ENCODE measurements around the gene MYO1A.
"Not testable (repeated sequence)": the region's sequence is repeated elsewhere in the genome, so short reads cannot be mapped to it uniquely, and the experiment has no call there.

Gene MYO1A

DNA sequence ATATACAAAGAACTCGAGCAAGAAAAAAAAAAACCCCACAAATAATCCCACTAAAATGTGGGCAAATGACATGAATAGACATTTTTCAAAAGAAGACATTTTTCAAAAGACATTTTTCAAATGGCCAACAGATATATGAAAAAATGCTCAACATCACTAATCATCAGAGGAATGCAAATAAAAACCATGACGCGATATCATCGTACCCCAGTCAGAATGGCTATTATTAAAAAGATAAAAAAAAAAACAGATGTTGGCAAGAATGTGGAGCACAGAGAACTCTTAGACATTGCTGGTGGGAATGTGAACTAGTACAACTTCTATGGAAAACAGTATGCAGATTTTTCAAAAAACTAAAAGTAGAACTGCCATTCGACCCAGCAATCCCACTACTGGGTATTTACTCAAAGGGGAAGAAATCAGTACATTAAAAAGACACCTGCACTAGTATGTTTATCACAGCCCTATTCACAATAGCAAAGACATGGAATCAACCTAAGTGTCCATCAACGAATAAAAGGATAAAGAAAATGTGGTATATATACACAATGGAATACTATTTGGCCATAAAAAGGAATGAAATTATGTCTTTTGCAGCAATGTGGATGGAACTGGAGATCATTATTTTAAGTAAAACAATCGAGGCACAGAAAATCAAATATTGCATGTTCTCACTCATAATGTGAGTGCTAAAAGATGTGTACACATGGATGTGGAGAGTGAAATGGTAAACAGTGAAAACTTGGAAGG, 59.9 kb downstream of the MYO1A start:
- peaks cover 7% of the 10 kb centered on the region; the same call in 1 of the 2 replicates for H3K4me1 ChIP-seq (ENCODE audit: insufficient read depth, low read length)
- no peaks in the 10 kb centered on the region for H3K36me3 ChIP-seq (ENCODE audit: insufficient read depth, low read length)
- H3K27ac ChIP-seq (ENCODE audit: low read depth, low read length): no peak overlapping the region
- over 99% methylated on average over 6 of the region's 7 CpGs for WGBS
- no peak overlapping the region for H3K4me3 ChIP-seq (ENCODE audit: low read length)
- H3K27me3 ChIP-seq (ENCODE audit: insufficient read depth, low read length): no peaks in the 10 kb centered on the region
- no peak overlapping the region for H3K9ac ChIP-seq (ENCODE audit: low read depth, low read length)
- no peaks in the 10 kb centered on the region for H3K9me3 ChIP-seq (ENCODE audit: insufficient read depth, low read depth, low read length)

DNA sequence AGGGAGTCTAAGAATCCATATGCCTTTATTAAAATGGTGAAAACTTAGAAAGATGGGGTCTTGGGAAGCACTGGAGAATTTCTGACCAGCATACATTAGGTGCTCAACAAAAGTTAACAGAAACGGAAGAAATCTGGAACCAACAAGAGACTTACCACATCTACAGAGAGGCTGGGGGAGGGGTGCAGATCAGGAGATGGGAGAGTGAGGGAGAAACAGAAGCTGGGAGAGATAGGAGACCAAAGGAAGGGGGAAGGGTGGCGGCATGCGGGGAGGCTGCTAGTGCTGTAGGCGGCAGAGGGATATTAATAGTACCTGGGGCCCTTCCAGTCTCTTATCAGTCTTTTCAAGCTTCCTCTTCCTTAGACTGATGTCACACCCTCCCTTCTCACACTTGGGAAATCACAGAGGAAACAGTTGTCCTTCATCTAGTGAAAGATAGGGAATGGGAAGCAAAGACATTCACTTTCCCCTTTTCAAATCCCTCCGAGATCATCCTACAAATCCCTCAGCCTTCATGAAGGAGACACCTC, 61.7 kb downstream of the MYO1A start:
- H3K9ac ChIP-seq (ENCODE audit: low read depth, low read length): no peak overlapping the region
- peaks cover 7% of the 10 kb centered on the region; the same call in 1 of the 2 replicates for H3K4me1 ChIP-seq (ENCODE audit: insufficient read depth, low read length)
- no peaks in the 10 kb centered on the region for H3K36me3 ChIP-seq (ENCODE audit: insufficient read depth, low read length)
- H3K9me3 ChIP-seq (ENCODE audit: insufficient read depth, low read depth, low read length): no peaks in the 10 kb centered on the region
- no peak overlapping the region for H3K4me3 ChIP-seq (ENCODE audit: low read length)
- H3K27me3 ChIP-seq (ENCODE audit: insufficient read depth, low read length): no peaks in the 10 kb centered on the region
- H3K27ac ChIP-seq (ENCODE audit: low read depth, low read length): no peak overlapping the region
- 78% methylated on average over 5 of the region's 5 CpGs for WGBS

DNA sequence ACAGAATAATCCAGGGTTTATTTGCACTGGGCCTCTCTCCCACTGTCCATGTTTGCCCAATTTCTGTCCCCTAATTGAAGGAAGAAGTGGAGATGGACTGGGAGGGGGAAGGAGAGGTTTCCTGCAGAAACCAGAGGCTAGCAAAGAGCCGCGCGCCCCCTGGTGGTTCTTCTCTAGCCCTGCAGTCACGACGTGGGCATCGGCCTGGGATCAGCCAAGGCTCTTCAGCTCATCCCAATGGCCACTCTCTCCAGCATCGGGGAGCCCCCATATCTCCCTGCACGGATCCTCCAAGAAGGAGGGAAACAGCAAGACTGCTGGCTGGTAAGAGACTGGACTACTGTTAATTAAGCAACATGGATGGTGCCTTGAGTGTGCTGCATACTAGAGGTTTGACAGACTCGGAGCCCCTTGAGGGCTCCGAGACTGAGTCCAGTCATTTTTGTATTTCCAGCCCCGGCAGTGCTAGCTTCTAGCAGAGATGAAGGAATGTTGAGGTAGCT, 62.3 kb downstream of the MYO1A start:
- 34% methylated on average over 11 of the region's 11 CpGs for WGBS
- no peak overlapping the region for H3K9ac ChIP-seq (ENCODE audit: low read depth, low read length)
- H3K9me3 ChIP-seq (ENCODE audit: insufficient read depth, low read depth, low read length): no peaks in the 10 kb centered on the region
- no peak overlapping the region for H3K4me3 ChIP-seq (ENCODE audit: low read length)
- no peaks in the 10 kb centered on the region for H3K27me3 ChIP-seq (ENCODE audit: insufficient read depth, low read length)
- no peaks in the 10 kb centered on the region for H3K36me3 ChIP-seq (ENCODE audit: insufficient read depth, low read length)
- H3K27ac ChIP-seq (ENCODE audit: low read depth, low read length): no peak overlapping the region
- peaks cover 7% of the 10 kb centered on the region; the same call in 1 of the 2 replicates for H3K4me1 ChIP-seq (ENCODE audit: insufficient read depth, low read length)

DNA sequence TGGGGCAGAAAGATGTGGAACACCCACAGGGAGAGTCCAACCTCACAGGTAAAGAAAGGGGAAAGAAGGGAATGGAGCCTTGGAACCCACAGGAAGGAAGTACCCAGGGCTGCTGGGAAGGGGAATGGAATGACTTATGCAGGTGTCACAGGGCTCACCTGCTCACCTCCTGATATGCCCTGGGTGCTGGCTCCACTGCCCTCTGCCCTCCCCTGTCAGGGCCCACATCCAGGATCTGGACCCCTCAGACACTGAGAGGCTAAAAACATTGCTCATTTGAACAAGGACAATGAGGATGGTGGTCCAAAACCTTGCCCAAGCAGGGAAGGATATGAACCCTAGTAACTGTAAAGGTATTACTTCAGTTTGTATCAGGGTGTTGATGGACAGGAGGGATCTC, 62.9 kb downstream of the MYO1A start:
- H3K9ac ChIP-seq (ENCODE audit: low read depth, low read length): no peak overlapping the region
- no peak overlapping the region for H3K4me3 ChIP-seq (ENCODE audit: low read length)
- H3K27ac ChIP-seq (ENCODE audit: low read depth, low read length): no peak overlapping the region
- no peaks in the 10 kb centered on the region for H3K9me3 ChIP-seq (ENCODE audit: insufficient read depth, low read depth, low read length)
- no peaks in the 10 kb centered on the region for H3K27me3 ChIP-seq (ENCODE audit: insufficient read depth, low read length)
- H3K36me3 ChIP-seq (ENCODE audit: insufficient read depth, low read length): no peaks in the 10 kb centered on the region
- peaks cover 7% of the 10 kb centered on the region; the same call in 1 of the 2 replicates for H3K4me1 ChIP-seq (ENCODE audit: insufficient read depth, low read length)

DNA sequence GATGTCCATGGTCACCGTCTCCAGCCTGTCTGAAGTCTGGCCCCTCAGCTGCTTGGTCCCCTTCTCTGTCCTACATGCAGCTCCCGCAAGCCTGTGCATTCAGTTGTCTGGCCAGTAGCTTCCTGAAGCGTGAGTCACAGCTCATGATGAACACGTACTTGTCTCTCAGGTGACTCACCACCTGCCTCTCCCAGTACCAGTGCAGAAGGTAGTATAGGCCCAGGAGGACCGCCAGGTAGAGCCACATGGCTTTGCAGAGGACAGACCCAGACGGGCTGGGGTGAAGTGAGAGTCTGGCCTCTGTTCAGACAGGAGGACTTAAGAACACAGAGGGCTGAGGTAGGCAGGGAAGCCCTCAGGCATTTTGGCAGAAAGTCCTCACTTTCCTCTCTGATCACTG, 64.2 kb downstream of the MYO1A start:
- H3K4me1 ChIP-seq (ENCODE audit: insufficient read depth, low read length); H3K9ac ChIP-seq (ENCODE audit: low read depth, low read length); H3K27ac ChIP-seq (ENCODE audit: low read depth, low read length); H3K36me3 ChIP-seq (ENCODE audit: insufficient read depth, low read length); H3K4me3 ChIP-seq (ENCODE audit: low read length); H3K9me3 ChIP-seq (ENCODE audit: insufficient read depth, low read depth, low read length); H3K27me3 ChIP-seq (ENCODE audit: insufficient read depth, low read length): not testable (repeated sequence)
- WGBS: 65% methylated on average over 4 of the region's 6 CpGs

DNA sequence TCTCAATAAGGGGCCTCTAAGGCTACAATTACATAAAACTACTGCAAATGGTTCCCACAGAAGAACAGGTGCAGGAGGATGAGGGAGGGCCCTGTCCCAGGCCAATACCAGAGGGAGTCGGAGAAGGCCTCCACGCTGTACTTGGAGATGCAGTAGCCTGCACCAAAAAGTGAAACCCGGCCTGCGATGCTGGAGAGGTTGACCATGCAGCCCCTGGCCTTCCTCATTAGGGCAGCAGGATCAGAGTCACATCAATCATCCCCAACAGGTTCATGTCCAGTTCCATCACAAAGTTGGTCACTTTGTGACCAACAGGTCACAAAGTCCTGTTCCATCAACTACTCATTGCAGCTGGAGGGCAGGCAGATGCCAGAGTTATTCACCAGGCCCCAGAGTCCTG, 66.5 kb downstream of the MYO1A start:
- Histone ChIP-seq H3K9ac (ENCODE audit: low read depth, low read length) (no peak overlapping the region), H3K27me3 (ENCODE audit: insufficient read depth, low read length) (no peaks in the 10 kb centered on the region), H3K36me3 (ENCODE audit: insufficient read depth, low read length) (no peaks in the 10 kb centered on the region), H3K27ac (ENCODE audit: low read depth, low read length) (no peak overlapping the region), H3K4me3 (ENCODE audit: low read length) (no peak overlapping the region), H3K4me1 (ENCODE audit: insufficient read depth, low read length) (peaks cover 7% of the 10 kb centered on the region; the same call in 1 of the 2 replicates), H3K9me3 (ENCODE audit: insufficient read depth, low read depth, low read length) (no peaks in the 10 kb centered on the region)
- 91% methylated on average over 4 of the region's 4 CpGs for WGBS

DNA sequence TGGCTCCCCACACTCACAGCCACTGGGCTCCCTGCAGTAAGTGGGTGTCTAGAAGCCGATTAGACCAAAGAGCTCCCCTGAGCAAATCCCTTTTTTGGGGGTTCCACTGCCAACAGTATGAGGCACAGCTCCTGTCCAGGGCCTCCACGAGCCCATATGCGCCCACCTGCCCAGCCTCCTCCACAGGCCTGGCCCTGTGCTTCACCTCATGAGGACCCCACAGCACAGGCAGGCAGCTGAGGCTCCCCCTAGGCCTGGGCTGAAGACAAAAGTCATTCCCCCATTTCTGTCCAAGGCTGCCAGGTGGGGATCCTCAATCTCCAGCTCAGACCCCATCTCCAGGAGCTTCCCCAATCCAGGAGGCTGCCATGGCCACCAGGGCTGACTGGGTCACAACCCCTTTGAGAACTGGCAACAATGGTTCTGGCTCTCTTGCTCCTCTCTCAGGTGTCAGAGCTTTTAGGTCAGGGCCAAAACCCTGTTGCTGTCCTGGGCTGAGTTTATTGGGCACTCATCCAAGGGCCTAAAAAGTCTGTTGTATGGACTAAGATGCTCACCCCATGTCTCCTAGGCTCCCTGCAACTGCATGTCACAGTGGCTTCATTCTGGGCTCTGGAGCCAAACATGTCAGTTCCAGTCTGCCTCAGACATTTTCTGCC, 67.2 kb downstream of the MYO1A start:
- not testable (repeated sequence) for H3K4me1 ChIP-seq (ENCODE audit: insufficient read depth, low read length); H3K36me3 ChIP-seq (ENCODE audit: insufficient read depth, low read length); H3K27me3 ChIP-seq (ENCODE audit: insufficient read depth, low read length); H3K9ac ChIP-seq (ENCODE audit: low read depth, low read length); H3K9me3 ChIP-seq (ENCODE audit: insufficient read depth, low read depth, low read length); H3K4me3 ChIP-seq (ENCODE audit: low read length); H3K27ac ChIP-seq (ENCODE audit: low read depth, low read length)
- 88% methylated on average over 3 of the region's 3 CpGs for WGBS

DNA sequence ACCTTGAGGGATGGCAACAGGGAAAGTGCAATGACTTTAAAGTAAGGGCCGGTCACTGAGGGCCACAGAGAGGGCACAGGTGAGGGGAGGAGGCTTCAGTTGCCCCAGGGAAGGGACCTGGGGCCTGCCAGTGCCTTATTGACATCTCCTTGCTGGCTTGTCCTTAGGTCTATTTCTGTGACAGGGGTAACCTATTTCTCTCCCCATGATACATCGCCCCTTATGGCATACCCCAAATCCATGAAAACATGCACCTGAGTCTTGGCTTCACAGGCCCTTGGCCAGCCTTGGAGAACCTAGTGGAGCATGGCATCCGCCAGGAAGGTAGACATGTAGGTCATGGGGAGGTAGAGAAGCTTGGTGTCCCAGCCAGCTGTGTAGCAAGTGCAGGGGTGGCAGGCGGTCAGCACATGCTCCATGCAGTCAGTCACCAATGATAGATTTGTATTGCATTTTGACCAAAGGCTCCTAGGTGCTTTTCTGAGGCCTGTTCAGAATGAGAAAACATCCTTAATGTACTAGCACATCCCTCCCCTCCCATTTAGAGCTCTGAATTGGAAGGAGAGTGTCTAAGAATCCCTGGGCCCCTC, 68.9 kb downstream of the MYO1A start:
- WGBS: 94% methylated on average over 4 of the region's 4 CpGs
- Histone ChIP-seq H3K27ac (ENCODE audit: low read depth, low read length) (no peak overlapping the region), H3K4me1 (ENCODE audit: insufficient read depth, low read length) (no peaks in the 10 kb centered on the region), H3K36me3 (ENCODE audit: insufficient read depth, low read length) (no peaks in the 10 kb centered on the region), H3K27me3 (ENCODE audit: insufficient read depth, low read length) (no peaks in the 10 kb centered on the region), H3K4me3 (ENCODE audit: low read length) (no peak overlapping the region), H3K9ac (ENCODE audit: low read depth, low read length) (no peak overlapping the region), H3K9me3 (ENCODE audit: insufficient read depth, low read depth, low read length) (no peaks in the 10 kb centered on the region)

DNA sequence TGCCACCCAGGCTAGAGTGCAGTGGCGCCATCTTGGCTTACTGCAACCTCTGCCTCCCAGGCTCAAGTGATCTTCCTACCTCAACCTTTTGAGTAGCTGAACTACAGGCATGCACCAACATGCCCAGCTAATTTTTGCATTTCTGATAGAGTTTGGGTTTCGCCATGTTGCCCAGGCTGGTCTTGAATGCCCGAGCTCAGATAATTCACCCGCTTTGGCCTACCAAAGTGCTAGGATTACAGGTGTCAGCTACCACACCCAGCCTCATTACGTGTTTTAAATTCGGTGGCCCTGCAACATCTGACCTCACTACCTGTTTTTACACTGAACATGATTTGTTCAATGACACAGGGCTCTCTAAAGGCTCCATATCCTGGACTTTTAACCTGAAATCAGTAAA, 69.7 kb downstream of the MYO1A start:
- Histone ChIP-seq H3K36me3 (ENCODE audit: insufficient read depth, low read length) (no peaks in the 10 kb centered on the region), H3K27me3 (ENCODE audit: insufficient read depth, low read length) (no peaks in the 10 kb centered on the region), H3K4me1 (ENCODE audit: insufficient read depth, low read length) (no peaks in the 10 kb centered on the region), H3K9ac (ENCODE audit: low read depth, low read length) (no peak overlapping the region), H3K9me3 (ENCODE audit: insufficient read depth, low read depth, low read length) (no peaks in the 10 kb centered on the region), H3K27ac (ENCODE audit: low read depth, low read length) (no peak overlapping the region), H3K4me3 (ENCODE audit: low read length) (no peak overlapping the region)
- WGBS: 90% methylated on average over 6 of the region's 6 CpGs

DNA sequence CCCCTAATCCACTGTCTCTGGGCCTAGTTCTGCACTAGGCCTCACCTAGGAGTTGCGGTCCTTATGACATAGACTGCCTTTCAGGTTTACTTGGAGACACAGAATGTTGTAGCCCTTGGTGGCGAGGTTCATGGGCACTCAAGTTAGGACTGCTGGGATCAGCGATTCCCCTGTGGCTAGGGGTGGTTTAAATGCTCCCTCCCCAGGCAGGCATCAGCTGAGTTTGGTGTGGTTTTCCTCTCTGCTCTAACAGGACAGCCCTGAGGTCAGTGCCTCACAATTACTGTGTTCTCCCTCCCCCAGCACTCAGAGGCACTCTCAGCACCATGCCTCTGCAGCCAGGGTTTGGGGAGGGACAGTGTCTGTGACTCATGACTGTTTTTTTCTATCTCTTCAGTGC, 70.3 kb downstream of the MYO1A start:
- WGBS: 87% methylated on average over 3 of the region's 3 CpGs
- Histone ChIP-seq H3K27ac (ENCODE audit: low read depth, low read length) (no peak overlapping the region), H3K9ac (ENCODE audit: low read depth, low read length) (no peak overlapping the region), H3K27me3 (ENCODE audit: insufficient read depth, low read length) (no peaks in the 10 kb centered on the region), H3K9me3 (ENCODE audit: insufficient read depth, low read depth, low read length) (no peaks in the 10 kb centered on the region), H3K36me3 (ENCODE audit: insufficient read depth, low read length) (no peaks in the 10 kb centered on the region), H3K4me1 (ENCODE audit: insufficient read depth, low read length) (no peaks in the 10 kb centered on the region), H3K4me3 (ENCODE audit: low read length) (no peak overlapping the region)
